ENCODE results near the gene ACSF3. TPM values are rescaled to one million over a fixed set of nuclear protein-coding genes. Genes with fewer than 3 reads are reported as not detected.
"Not testable (repeated sequence)": the region's sequence is repeated elsewhere in the genome, so short reads cannot be mapped to it uniquely, and the experiment has no call there.

ACSF3 gene
- total RNA-seq, 6 experiments from 2014 or later: 18.4 to 24.2 (median 21.2) TPM

GRCh38 chr16:89090182-89090630 is 3.4 kb upstream of the ACSF3 start:
- no peak for TF ChIP-seq CTCF (IDR thresholded peaks at IDR 0.05)
- no peak for DNase-seq
- peaks cover 38% of the 10 kb centered on the region for H3K27me3 Mint-ChIP-seq (ENCODE audit: insufficient read depth)
- no peak overlapping the region for H3K27ac Mint-ChIP-seq
- no peaks in the 10 kb centered on the region for H3K9me3 Mint-ChIP-seq
- H3K36me3 Mint-ChIP-seq (ENCODE audit: low read depth): no peaks in the 10 kb centered on the region
- peaks cover 11% of the 10 kb centered on the region for H3K4me1 Mint-ChIP-seq (ENCODE audit: low read depth)
- H3K4me3 Mint-ChIP-seq: no peak overlapping the region

GRCh38 chr16:89090669-89091426 is 2.8 kb upstream of the ACSF3 start:
- Mint-ChIP-seq H3K27me3 (ENCODE audit: insufficient read depth) (peaks cover 33% of the 10 kb centered on the region), H3K4me3 (no peak overlapping the region; the same call in 1 of the 2 replicates), H3K27ac (no peak overlapping the region), H3K9me3 (no peaks in the 10 kb centered on the region), H3K4me1 (ENCODE audit: low read depth) (peaks cover 13% of the 10 kb centered on the region), H3K36me3 (ENCODE audit: low read depth) (no peaks in the 10 kb centered on the region)
- no peak for DNase-seq
- no peak for TF ChIP-seq CTCF (IDR thresholded peaks at IDR 0.05)

GRCh38 chr16:89092013-89092412 is 1.6 kb upstream of the ACSF3 start:
- peaks cover 30% of the 10 kb centered on the region for H3K27me3 Mint-ChIP-seq (ENCODE audit: insufficient read depth)
- no peak for DNase-seq
- no peak overlapping the region for H3K27ac Mint-ChIP-seq
- H3K4me3 Mint-ChIP-seq: no peak overlapping the region
- TF ChIP-seq CTCF (IDR thresholded peaks at IDR 0.05): no peak
- peaks cover 13% of the 10 kb centered on the region for H3K4me1 Mint-ChIP-seq (ENCODE audit: low read depth)
- no peaks in the 10 kb centered on the region for H3K9me3 Mint-ChIP-seq
- H3K36me3 Mint-ChIP-seq (ENCODE audit: low read depth): no peaks in the 10 kb centered on the region

- Mint-ChIP-seq H3K4me3 (peak overlapping the region; percentile 70), H3K4me1 (ENCODE audit: low read depth) (peaks cover 13% of the 10 kb centered on the region), H3K27ac (peak overlapping the region; percentile 40; the same call in 1 of the 2 replicates), H3K27me3 (ENCODE audit: insufficient read depth) (peaks cover 24% of the 10 kb centered on the region)
- H3K9me3 Mint-ChIP-seq; H3K36me3 Mint-ChIP-seq (ENCODE audit: low read depth); DNase-seq: not testable (repeated sequence)
Measured at GRCh38 chr16:89093252-89093601, 425 bp upstream of the ACSF3 start.

- no peak for TF ChIP-seq CTCF (IDR thresholded peaks at IDR 0.05)
- peaks cover 20% of the 10 kb centered on the region for H3K27me3 Mint-ChIP-seq (ENCODE audit: insufficient read depth)
- peaks cover 14% of the 10 kb centered on the region for H3K4me1 Mint-ChIP-seq (ENCODE audit: low read depth)
- no peaks in the 10 kb centered on the region for H3K9me3 Mint-ChIP-seq
- H3K36me3 Mint-ChIP-seq (ENCODE audit: low read depth): no peaks in the 10 kb centered on the region
- DNase-seq: peak; percentile 3
- peak overlapping the region; percentile 84 for H3K27ac Mint-ChIP-seq
- H3K4me3 Mint-ChIP-seq: peak overlapping the region; percentile 99
Measured at GRCh38 chr16:89094252-89094879, 714 bp downstream of the ACSF3 start.

GRCh38 chr16:89094880-89095258 is 1.2 kb downstream of the ACSF3 start:
- no peaks in the 10 kb centered on the region for H3K36me3 Mint-ChIP-seq (ENCODE audit: low read depth)
- peaks cover 15% of the 10 kb centered on the region for H3K27me3 Mint-ChIP-seq (ENCODE audit: insufficient read depth)
- H3K9me3 Mint-ChIP-seq: no peaks in the 10 kb centered on the region
- DNase-seq: no peak
- peaks cover 19% of the 10 kb centered on the region for H3K4me1 Mint-ChIP-seq (ENCODE audit: low read depth)
- peak overlapping the region; percentile 99 for H3K4me3 Mint-ChIP-seq
- H3K27ac Mint-ChIP-seq: peak overlapping the region; percentile 84; the same call in 1 of the 2 replicates
- no peak for TF ChIP-seq CTCF (IDR thresholded peaks at IDR 0.05)

Measured in HFFc6 (cell line).